HL-60/S4 (cell line): ENCODE results near the gene MYO1B.

Source experiments
- in situ Hi-C: fragments of 300-500 bp; cut with MboI; formaldehyde crosslinking; loops from 2 replicates; pipeline ENCODE4 v1.14.3; 2022; ENCODE audit warnings: low sequenced_read_pairs

The MYO1B gene

GRCh38 chr2:191296083-191297006, 51.1 kb downstream of the MYO1B start:
- in situ Hi-C loops = no loop called here

DNA sequence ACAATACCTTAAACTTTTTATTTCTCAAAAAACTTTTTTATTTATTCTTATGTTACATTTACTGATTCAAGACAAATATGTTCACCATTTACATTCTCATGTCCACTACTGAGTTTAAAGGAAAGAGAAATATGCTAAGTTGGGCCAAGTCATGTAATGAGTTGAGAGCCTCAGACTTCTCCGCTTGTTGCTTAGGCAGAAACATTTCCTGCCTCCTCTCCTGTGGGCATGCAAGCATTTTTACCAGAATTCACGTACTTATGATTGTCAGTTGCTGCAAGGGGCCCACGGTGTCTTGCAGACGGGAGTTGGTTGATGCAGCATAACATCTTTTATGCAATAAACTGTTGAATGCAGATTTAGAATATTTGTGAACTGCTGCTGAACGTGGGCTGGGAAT, 51.8 kb downstream of the MYO1B start:
- in situ Hi-C loops = no loop called here

- in situ Hi-C loops = no loop called here
These were observed 53.1 kb downstream of the MYO1B start for GRCh38 chr2:191298306-191298705.

DNA sequence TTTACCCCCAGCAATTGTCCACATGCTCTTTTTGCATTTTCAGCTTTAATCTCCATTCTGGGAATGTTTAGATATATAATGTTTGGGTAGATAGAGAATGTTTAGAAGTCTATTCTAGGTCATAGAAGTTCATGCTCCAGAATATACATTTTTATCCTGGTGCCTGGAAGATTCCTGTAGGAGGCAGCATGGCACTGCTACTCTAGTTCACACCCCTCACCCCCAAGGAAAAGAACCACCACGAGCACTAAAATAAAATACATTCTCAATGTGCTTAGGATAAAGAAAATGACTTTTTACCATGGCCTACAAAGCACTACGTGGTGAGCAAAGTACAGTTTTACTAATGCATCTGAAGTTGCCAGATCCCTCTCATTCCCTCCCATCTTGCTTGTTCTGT, 53.8 kb downstream of the MYO1B start:
- in situ Hi-C loops = no loop called here

GRCh38 chr2:191299866-191300265, 54.7 kb downstream of the MYO1B start:
- in situ Hi-C loops = no loop called here

GRCh38 chr2:191301971-191302370, 56.8 kb downstream of the MYO1B start:
- in situ Hi-C loops = no loop called here

- in situ Hi-C loops = no loop called here
These were observed 57.4 kb downstream of the MYO1B start for GRCh38 chr2:191302459-191303139.

- in situ Hi-C loops = no loop called here
These were observed 58.2 kb downstream of the MYO1B start for GRCh38 chr2:191303140-191304005.

GRCh38 chr2:191304939-191305875, 60.0 kb downstream of the MYO1B start:
- in situ Hi-C loops = no loop called here

DNA sequence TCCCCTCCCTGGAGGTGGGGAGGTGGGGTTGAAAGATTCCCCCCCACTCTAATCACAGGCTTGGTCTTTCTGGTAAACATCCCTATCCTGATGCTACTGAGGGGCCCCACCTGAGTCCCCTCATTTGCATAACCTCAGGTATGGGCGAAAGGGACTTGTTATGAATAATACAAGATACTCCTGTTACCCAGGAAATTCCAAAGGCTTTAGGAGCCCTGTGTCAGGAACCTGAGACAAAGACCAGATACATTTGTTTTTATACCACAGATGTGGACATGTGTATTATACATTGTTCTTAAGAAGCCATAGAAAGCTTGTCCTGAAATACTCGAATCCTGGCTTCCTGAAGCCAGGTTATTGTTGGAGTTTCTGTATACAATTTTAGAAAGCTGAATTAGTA, 62.8 kb downstream of the MYO1B start:
- in situ Hi-C loops = no loop called here

DNA sequence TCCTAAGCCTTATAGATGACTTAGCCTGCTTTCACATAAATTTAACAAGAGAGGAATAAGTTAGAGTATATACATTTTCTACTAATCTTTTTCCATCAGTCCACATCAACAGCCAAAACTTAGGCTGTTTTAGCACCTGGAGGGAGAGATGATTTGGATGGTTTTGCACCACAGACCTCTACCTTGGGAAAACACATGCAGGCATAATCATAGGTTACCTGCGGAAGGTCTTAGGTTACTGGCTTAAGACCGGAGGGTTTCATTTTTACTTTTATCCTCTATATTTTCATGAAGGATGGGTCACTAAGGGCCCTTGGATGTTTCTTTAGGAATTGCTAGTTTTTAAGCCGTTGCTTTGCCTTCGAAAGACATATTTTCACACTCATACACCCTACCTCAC, 66.0 kb downstream of the MYO1B start:
- in situ Hi-C loops = no loop called here

DNA sequence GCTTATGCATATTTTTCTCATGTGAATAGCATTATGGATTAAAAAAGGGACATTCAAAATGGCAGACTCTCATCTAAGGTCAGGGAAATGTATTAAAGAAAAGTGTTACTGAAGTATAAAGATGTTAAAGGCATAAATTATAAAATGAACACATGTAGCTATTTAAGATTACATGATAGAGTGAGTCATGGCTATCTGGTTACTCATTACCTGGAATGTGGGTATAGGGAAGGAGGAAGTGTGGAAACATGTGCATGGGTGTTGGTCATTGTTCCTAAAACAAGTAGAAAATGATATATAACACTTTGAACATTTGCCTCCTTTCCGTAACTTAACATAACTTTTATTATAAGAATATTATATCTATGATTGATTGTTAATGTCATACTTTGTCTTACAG, 66.4 kb downstream of the MYO1B start:
- in situ Hi-C loops = no loop called here

GRCh38 chr2:191312163-191312562, 67.0 kb downstream of the MYO1B start:
- in situ Hi-C loops = no loop called here

- in situ Hi-C loops = no loop called here
These were observed 67.5 kb downstream of the MYO1B start for GRCh38 chr2:191312662-191313061.

DNA sequence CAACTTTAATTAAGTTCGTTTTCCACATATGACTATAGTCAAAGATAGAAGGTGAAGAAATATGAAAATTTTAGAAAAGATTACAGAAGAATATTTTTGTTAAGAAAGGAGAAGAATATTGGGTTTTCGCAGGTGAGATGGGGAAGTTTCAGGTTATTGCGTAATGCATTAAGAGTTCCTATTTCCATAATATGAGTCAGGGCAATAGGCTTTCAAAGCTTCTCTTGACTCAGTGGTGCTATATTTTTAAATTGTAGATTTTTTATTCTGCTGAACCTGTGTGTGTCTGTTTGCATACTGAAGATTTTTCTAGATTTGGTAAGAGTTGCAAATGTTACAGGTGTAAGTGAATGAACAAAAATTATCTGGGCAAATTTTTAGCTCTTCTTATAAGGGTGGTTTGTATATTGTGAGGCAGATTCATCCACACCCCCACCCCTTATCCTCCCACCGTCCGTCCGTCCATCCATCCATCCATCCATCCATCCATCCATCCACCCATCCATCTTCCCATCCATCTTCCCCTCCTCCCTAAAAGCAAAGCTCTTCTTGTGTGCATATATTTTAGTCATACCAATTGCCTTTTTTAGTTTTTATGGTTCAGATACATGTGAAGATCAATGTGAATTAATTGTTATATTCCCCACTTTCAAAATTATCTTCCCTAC, 69.6 kb downstream of the MYO1B start:
- in situ Hi-C loops = no loop called here

- in situ Hi-C loops = no loop called here
These were observed 70.2 kb downstream of the MYO1B start for GRCh38 chr2:191315365-191315752.

GRCh38 chr2:191316246-191316994, 71.2 kb downstream of the MYO1B start:
- in situ Hi-C loops = no loop called here

DNA sequence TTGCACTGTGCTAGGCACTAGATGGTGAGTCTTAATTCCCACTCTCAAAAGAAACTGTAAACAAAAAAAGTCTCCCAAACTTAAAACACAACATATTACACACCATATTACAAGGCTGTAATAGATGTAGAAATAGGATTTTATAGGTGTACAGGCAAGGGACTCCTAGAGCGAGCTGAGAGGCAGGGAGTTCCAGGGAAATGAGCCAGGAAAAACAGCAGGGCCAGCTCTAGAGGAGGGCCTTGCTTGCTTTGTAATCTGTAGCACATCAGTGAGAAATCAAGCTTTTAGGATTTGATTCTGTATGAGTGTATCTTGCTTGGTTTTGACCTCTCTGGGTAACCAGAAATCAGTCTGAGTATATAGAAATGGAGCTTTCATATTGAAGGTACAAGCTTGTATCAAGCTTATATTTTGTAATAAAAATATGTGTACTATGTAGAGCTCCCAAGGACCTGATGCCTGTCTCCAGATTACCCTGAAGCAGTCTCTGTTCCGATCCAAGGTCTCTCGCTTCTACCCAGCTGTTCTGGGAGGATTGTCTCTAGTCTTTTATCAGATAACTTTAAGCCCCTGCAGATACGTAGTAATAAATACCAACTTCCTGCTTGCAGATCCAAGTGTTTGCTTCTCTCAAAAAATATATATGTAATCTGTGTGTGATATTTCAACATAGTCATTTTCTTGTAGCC, 73.0 kb downstream of the MYO1B start:
- in situ Hi-C loops = no loop called here
